GM19324 (cell line): ENCODE measurements around the gene OR51B4.
"Not testable (repeated sequence)": the region's sequence is repeated elsewhere in the genome, so short reads cannot be mapped to it uniquely, and the experiment has no call there.

Experiments used
- ATAC-seq: cut with Tn5 transposase; IDR thresholded peaks from one replicate; pipeline ENCODE4 v1.9.1; 2021; ENCODE audit warnings: mild to moderate bottlenecking, moderate library complexity; ENCODE audit not compliant: unreplicated experiment, low FRiP score

The OR51B4 gene

DNA sequence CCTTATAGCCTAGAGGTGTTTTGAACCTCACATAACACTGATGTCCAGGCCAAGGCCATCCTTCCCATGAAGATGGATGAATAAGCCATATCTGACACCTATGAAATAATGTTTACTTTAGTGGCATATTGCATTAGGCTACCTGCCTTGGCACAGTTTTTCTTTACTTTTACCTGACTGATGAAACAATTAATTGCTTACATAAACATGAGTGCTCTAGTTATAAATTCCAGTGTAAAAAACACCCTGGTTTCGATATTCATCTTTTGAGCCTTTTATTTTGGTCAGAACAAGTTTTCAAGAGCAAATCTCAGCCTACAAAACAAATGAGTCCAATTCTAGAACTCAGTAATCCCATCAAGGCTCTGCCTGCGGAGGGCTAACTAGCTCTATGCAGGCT lies 25.0 kb downstream of the OR51B4 start:
- no peak for ATAC-seq

DNA sequence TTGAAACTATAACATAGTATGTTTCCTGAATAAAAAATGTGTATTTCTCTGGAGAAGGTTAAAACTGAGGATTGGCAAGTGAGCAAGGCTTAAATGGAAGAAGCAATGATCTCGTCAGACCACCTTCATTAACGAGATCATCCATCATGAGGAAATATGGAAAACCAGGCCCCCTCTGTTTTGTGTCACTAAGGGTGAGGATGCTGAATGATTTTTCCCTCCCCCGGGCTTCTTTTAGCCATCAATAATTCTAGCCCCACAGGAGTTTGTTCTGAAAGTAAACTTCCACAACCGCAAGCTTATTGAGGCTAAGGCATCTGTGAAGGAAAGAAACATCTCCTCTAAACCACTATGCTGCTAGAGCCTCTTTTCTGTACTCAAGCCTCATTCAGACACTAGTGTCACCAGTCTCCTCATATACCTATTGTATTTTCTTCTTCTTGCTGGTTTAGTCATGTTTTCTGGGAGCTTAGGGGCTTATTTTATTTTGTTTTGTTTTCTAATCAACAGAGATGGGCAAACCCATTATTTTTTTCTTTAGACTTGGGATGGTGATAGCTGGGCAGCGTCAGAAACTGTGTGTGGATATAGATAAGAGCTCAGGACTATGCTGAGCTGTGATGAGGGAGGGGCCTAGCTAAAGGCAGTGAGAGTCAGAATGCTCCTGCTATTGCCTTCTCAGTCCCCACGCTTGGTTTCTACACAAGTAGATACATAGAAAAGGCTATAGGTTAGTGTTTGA lies 26.2 kb downstream of the OR51B4 start:
- ATAC-seq, result no peak

DNA sequence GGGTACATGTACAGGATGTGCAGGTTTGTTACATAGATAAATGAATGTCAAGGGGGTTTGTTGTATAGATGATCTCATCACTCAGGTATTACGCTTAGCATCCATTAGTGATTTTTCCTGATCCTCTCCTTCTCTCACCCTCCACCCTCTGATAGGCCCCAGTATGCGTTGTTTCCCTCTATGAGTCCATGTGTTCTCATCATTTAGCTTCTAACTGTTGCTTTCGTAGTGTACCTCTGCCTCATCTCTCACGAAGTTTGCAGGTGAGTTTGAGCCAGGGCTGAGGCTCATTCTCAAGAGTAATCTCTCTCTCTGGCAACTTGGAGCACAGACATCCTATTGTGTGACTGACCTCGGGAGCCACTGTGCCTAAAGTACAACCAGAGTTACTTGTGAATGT lies 27.4 kb downstream of the OR51B4 start:
- ATAC-seq, result no peak

DNA sequence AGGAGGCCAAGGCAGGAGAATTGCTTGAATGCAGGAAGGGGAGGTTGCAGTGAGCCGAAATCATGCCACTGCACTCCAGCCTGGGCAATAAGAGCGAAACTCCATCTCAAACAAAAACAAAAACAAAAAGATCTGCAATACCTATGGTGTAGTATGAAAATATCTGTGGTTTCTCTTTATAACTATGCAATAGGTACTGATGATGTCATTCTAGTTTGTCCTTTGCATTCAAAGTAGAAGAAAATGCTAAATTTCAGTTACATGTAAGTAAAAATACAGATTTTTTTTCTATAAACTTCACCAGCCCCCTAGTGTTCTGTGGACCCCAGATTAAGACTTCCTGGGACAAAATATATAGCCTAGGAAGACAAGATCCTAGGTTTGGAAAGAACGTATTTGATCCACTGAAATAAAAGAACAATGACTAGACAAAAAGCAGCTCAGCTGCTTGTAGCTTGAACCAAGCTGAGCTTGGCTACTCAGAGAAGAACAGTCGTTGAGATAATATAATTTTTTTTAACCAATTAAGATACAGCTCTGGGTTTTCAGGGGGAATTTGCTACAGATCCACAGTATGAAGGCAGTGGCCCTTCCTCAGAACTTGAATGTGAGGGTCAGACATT lies 29.2 kb downstream of the OR51B4 start:
- no peak for ATAC-seq

DNA sequence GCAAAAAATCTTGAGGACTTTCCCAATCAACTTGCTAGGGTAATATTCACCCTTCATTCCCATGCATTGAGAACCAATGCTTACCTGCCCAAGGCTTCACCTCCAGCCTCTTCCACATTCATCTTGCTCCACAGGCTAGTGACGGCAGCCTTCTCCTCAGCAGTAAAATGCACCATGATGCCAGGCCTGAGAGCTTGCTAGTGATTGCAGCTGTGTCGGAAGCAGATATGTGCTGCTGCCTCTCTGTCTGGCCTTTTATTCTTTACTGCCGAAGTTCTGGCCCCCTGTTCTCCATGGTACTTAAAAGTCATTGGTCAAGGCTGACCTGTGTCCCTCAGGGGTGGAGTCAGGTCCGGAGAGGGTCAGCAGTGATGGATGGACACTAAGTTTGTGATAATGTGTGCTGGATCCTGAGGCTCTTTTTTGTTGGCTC lies 32.0 kb downstream of the OR51B4 start, which contains the start of gene HBE1:
TSS of gene HBE1 (minus strand) at position 231 of the 433 bp plus-strand sequence. CDS start at position 176, 55 bp downstream.
- no peak for ATAC-seq

DNA sequence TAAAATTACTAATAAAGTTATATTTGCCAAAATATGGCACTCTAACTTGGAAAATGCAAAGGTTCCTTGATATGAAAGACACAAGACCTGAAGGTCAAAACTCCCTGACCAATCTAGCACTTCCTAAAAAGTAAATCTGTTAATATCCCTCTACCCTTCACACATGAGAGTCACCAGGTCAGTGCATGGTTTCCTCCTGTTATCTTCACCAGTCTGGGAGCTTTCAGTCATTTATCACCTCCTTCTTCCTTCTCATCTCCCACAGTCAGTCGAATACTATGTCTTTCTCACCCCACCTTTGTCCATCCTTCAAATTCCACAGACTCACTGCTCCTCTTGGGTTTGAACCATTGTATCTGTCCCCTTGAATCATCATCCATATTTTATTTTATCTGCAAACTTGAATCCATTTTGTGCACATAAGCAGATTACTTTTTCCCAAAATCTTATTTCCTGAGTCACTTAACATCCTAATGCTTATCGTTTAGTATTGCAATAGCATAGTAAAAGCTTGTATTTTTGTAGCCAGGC lies 34.6 kb downstream of the OR51B4 start:
- ATAC-seq, result no peak

DNA sequence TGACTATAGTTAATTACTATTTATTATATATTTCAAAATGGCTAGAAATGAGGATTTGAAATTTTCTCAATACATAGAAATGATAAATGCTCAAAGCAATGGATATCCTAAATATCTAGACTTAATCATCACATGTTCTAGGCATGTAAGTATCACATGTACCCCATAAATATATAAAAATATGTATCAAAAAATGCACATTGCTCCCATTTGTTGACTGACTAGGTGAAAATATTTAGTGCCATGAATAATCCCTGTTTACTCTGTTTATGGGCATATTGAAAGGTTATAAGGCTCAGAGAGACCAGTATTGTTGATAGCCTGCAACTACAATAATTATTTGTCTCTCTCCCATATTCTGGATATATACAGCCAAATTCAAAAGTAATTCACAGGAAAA lies 35.1 kb downstream of the OR51B4 start:
- no peak for ATAC-seq

DNA sequence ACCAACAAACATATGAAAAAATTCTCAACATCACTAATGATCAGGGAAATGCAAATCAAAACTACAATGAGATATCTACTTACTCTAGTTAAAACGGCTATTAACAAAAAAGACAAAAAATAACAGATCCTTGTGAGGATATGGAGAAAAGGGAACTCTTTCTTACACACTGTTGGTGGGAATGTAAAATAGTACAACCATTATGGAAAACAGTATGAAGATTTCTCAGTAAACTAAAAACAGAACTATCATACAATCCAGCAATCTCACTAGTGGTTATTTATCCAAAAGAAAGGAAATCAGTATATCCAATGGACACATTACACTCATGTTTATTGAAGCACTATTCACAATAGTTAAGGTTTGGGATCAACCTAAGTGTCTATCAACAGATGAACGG lies 35.9 kb downstream of the OR51B4 start:
- no peak for ATAC-seq

DNA sequence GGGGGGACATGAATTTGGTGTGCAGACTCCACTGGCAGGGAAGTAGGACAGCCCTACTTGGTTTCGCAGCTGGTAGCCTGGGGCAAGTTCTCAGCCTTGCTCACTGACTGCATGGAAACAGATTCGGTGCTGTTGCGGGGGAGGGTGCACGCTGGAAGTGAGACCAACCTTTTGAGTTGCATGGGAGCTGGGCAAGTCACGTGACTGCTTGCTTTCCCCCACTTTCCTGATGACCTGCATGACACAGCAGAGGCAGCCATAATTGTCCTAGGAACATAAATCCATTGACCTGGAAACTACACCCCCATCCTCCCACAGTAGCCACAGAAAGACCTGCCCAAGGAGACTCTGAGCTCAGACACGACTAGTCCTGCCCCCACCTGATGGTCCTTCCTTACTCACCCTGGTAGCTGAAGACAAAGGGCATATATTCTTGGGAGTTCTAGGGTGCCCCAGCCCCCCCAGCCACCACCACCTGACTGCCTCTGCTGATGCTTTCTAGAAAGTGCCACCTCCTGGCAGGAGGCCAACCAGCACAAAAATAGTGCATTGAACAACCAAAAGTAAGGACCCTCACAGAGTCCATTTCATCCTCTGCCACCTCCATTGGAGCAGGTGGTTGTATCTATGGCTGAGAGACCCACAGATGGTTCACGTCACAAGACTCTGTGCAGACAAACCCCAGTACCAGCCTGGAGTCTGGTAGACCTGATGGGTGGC lies 43.0 kb downstream of the OR51B4 start:
- no peak for ATAC-seq

DNA sequence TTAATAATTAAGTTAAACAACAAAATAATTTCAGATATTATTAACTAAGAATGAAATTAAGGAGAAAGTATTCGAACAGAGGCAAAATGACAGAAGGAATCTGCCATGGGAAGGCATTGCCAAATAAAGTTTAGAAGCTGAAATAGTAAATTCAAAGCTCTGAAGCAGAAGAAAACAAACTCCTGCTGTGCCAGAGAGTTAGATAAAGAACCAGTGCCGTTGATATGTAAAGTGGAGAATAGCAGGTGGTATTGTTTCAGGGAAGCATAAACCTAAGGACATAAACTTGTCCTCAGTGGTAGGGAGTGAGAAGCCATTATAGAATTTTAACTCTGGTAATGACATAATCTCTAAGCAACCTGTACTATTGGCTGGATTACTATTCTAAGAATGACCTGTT lies 44.5 kb downstream of the OR51B4 start:
- ATAC-seq, result no peak

DNA sequence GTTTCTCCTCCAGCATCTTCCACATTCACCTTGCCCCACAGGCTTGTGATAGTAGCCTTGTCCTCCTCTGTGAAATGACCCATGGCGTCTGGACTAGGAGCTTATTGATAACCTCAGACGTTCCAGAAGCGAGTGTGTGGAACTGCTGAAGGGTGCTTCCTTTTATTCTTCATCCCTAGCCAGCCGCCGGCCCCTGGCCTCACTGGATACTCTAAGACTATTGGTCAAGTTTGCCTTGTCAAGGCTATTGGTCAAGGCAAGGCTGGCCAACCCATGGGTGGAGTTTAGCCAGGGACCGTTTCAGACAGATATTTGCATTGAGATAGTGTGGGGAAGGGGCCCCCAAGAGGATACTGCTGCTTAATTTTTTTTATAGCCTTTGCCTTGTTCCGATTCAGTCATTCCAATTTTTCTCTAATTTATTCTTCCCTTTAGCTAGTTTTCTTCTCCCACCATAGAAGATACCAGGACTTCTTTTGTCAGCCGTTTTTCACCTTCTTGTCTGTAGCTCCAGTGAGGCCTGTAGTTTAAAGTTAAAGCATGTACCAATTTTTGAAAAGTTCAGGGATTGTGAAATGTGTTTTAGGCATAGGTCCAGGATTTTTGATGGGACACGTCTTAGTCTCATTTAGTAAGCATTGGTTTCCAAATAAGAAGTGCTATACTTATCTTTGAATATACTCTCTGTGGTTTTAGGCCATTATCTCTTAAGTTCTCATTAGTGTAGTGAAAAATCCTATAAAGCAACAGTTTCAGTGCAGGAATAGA lies 46.9 kb downstream of the OR51B4 start, which contains the start of gene HBG2:
TSS of gene HBG2 (minus strand) at position 136 of the 768 bp plus-strand sequence. CDS start at position 83, 53 bp downstream.
- ATAC-seq, result not testable (repeated sequence)

DNA sequence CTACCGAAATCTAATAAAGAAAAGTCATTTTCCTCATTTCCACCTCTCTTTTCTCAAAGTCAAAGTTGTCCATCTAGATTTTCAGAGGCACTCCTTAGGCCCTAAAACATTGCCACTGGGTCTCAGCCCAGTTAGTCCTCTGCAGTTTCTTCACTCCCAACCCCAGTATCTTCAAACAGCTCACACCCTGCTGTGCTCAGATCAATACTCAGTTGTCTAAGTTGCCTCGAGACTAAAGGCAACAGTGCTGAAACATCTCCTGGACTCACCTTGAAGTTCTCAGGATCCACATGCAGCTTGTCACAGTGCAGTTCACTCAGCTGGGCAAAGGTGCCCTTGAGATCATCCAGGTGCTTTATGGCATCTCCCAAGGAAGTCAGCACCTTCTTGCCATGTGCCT lies 47.7 kb downstream of the OR51B4 start:
- ATAC-seq, result not testable (repeated sequence)

DNA sequence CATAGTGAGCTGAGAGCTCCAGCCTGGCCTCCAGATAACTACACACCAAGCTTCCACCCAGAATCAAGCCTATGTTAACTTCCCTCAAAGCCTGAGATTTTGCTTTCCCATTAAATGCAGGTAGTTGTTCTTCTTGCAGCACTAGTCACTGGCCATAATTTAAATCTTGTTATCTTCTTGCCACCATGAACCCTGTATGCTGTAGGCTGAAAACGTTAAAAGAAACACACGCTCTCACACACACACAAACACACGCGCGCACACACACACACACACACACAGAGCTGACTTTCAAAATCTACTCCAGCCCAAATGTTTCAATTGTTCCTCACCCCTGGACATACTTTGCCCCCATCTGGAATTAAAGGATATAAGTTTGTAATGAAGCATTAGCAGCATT lies 48.3 kb downstream of the OR51B4 start:
- not testable (repeated sequence) for ATAC-seq

DNA sequence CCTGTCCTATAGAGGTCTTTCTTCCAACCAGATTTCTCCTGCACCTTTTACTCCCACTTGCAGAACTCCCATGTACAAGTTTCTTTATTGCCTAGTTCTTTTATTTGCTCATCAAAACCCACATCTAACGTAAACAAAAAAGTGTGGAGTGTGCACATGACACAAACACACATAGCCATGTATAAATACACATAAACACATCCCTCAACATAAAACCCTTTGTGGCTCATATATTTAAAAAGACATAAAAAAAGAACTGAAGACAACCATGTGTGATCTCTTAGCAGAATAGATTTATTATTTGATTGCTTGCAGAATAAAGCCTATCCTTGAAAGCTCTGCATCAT lies 48.9 kb downstream of the OR51B4 start:
- no peak for ATAC-seq

DNA sequence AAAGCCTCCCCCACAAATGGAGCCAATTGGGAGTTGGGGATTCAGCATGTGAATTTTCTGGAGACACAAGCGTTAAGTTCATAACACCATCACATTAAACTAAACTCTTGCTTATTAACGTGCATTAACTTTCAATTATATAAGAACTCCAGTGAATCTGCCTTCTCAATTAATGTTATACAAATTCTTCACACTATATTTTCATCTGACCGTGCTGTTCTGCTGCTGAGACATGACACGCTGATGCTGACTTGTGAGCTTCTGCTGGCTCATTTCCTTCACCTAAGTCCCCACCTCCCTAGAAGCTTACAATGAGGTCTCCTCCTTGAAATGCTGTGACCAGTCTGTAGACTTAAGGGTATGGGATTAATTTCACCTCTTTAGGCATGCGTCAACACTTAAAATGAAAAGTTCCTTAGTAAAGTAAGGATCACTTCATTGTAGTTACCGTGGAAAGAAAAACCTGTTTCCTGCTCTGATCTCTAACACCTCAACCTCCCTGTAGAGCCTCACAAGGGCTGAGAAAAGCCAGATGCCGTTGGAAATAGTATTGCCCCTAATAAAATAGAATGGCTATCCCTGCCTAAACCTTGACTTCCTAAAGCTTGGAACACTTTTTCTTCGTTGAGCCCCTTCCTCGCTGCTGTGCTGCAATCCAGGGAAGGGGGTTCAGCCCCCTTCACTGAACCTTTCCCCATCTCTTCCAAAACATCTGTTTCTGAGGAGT lies 49.4 kb downstream of the OR51B4 start:
- ATAC-seq, result no peak

DNA sequence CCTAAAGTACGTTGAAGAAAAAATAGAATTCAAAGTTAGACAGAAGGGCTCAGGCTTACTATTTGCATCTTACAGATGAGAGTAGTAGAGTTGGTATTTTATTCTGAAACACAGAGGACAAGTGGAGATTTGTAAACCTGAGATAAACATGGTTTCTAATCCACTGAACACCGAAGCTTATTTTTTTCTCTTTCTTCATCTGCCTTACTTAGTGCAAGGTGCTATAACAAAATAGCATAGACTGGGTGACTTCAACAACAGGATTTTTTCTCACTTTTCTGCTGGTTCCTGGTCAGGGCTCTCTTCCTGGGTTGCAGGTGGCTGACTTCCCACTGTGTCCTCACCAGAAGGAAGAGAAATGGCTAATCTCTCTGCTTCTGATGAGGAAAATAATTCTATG lies 50.0 kb downstream of the OR51B4 start:
- no peak for ATAC-seq
